ENCODE data around the gene TK2. TPM values are rescaled to one million over a fixed set of nuclear protein-coding genes. Genes with fewer than 3 reads are reported as not detected.

The TK2 gene
- polyA plus RNA-seq, 2 of the 4 experiments (the other 2 are of a cell fraction): 13.9 to 29.5 TPM

- TF ChIP-seq REST (IDR thresholded peaks at IDR 0.05): no peak
- TF ChIP-seq CBX2 (IDR thresholded peaks at IDR 0.05; ENCODE audit: borderline replicate concordance, low read depth): no peak
- TF ChIP-seq, protein P1, sequence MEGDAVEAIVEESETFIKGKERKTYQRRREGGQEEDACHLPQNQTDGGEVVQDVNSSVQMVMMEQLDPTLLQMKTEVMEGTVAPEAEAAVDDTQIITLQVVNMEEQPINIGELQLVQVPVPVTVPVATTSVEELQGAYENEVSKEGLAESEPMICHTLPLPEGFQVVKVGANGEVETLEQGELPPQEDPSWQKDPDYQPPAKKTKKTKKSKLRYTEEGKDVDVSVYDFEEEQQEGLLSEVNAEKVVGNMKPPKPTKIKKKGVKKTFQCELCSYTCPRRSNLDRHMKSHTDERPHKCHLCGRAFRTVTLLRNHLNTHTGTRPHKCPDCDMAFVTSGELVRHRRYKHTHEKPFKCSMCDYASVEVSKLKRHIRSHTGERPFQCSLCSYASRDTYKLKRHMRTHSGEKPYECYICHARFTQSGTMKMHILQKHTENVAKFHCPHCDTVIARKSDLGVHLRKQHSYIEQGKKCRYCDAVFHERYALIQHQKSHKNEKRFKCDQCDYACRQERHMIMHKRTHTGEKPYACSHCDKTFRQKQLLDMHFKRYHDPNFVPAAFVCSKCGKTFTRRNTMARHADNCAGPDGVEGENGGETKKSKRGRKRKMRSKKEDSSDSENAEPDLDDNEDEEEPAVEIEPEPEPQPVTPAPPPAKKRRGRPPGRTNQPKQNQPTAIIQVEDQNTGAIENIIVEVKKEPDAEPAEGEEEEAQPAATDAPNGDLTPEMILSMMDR (IDR thresholded peaks at IDR 0.05): no peak
- TF ChIP-seq ESRRA (IDR thresholded peaks at IDR 0.05; ENCODE audit: borderline replicate concordance, low read length): no peak
- TF ChIP-seq ZC3H11A (IDR thresholded peaks at IDR 0.05): no peak
Observed at GRCh38 chr16:66525396-66526180, 24.3 kb downstream of the TK2 start (continued).

GRCh38 chr16:66524601-66525164 lies 25.2 kb downstream of the TK2 start:
- Histone ChIP-seq H3K9me3 (no peaks in the 10 kb centered on the region), H3K4me2 (no peak overlapping the region), H3K27ac (no peak overlapping the region), H3K4me1 (0 out of 3 replicates have a peak, but pooled peaks cover 5% of the 10 kb centered on the region), H3K4me3 (no peak overlapping the region)
- 77% methylated on average over 6 of the region's 6 CpGs for WGBS (ENCODE audit: missing lambda C conversion rate)
- FAIRE-seq (no peak), DNase-seq (ENCODE audit: low read depth in 1 of 2, low spot score in 1 of 2) (no peak), ATAC-seq (no peak)
- ChIA-PET POLR2A (no interaction called here), CTCF (interaction anchor here (1.0 to 1.5 kb wide), 6 partner anchors 9 to 118 kb away, joined by 3 to 4 read pairs (median 4); no protein-coding TSS in a partner anchor)
- TF ChIP-seq BHLHE40 (IDR thresholded peaks at IDR 0.05; ENCODE audit: low read depth, low read length): no peak
- no peak for TF ChIP-seq FOSB (CRISPR knock-in tag; IDR thresholded peaks at IDR 0.05)
- TF ChIP-seq SREBF2 (IDR thresholded peaks at IDR 0.05): no peak
- no peak for TF ChIP-seq NFE2L2 (conservative IDR thresholded peaks at IDR 0.05; ENCODE audit: low read length)
- no peak for TF ChIP-seq ZSCAN20 (CRISPR knock-in tag; IDR thresholded peaks at IDR 0.05)
- TF ChIP-seq HES2 (IDR thresholded peaks at IDR 0.05): no peak
- no peak for TF ChIP-seq NPAS2 (CRISPR knock-in tag; IDR thresholded peaks at IDR 0.05; ENCODE audit: borderline replicate concordance)
- no peak for TF ChIP-seq ELK1 (IDR thresholded peaks at IDR 0.05; ENCODE audit: low read depth, low read length)
- no peak for TF ChIP-seq GATA3 (IDR thresholded peaks at IDR 0.05; ENCODE audit: borderline replicate concordance)
- TF ChIP-seq RFX5 (IDR thresholded peaks at IDR 0.05): no peak
- TF ChIP-seq CBX2 (IDR thresholded peaks at IDR 0.05; ENCODE audit: borderline replicate concordance, low read depth): no peak
- TF ChIP-seq HOXB13 (CRISPR knock-in tag; IDR thresholded peaks at IDR 0.05; ENCODE audit: low read depth): no peak
- no peak for TF ChIP-seq MAZ (IDR thresholded peaks at IDR 0.05; ENCODE audit: borderline replicate concordance, low read depth, low read length)
- TF ChIP-seq JUN (IDR thresholded peaks at IDR 0.05): no peak
- TF ChIP-seq RAD21 (conservative IDR thresholded peaks at IDR 0.05 in 1 of 2, IDR thresholded peaks at IDR 0.05 in 1 of 2): no peak
- TF ChIP-seq CBX8 (IDR thresholded peaks at IDR 0.05): no peak
